Naive thymus-derived CD8-positive, alpha-beta T cell (primary cell): ENCODE measurements around the gene ANKRD6. TPM values are rescaled to one million over a fixed set of nuclear protein-coding genes. Genes with fewer than 3 reads are reported as not detected.

Source experiments
- ATAC-seq, 2 donors: fragments of 150-1000 bp; cut with Tn5 transposase in 1 of 2; sonication (Bioruptor Pico), chemical (Tn5 transposase) in 1 of 2; 1 replicate in 1 of 2; 2 replicates in 1 of 2; pipeline ENCODE4 v1.10.0; 2021; ENCODE audit warnings: mild to moderate bottlenecking in 2 of 2, moderate library complexity in 2 of 2
- POLR2A ChIA-PET: fragments of 350-600 bp; sonication (Branson Sonifier 250); formaldehyde crosslinking; loops from one replicate; lab custom pipeline; 2021; ENCODE audit warnings: antibody characterized with exemption; lab: Charles Lee
- DNase-seq, 10 donors: peaks; one replicate each; pipeline versions ENCODE4 v3.0.0 to v3.0.0-alpha.2; 2020 to 2022
- H3K27ac Mint-ChIP-seq, 10 donors: one replicate each; pipeline ENCODE4 v1.8.0; 2020 to 2022; ENCODE audit warnings: mild to moderate bottlenecking in 10 of 10, mixed read lengths in 10 of 10, moderate library complexity in 4 of 10, inconsistent platforms in 1 of 10
- H3K27me3 Mint-ChIP-seq, 5 donors: one replicate each; pipeline ENCODE4 v1.8.0; 2021 to 2022; ENCODE audit warnings: mixed read lengths in 5 of 5
- H3K36me3 Mint-ChIP-seq, 3 donors: one replicate each; pipeline ENCODE4 v1.8.0; 2020 to 2022; ENCODE audit warnings: mixed read lengths in 3 of 3, mild to moderate bottlenecking in 2 of 3, inconsistent platforms in 1 of 3
- H3K4me1 Mint-ChIP-seq, 4 donors: one replicate each; pipeline ENCODE4 v1.8.0; 2021 to 2022; ENCODE audit warnings: mixed read lengths in 4 of 4
- H3K4me3 Mint-ChIP-seq, 10 donors: one replicate each; pipeline ENCODE4 v1.8.0; 2020 to 2022; ENCODE audit warnings: mild to moderate bottlenecking in 10 of 10, mixed read lengths in 10 of 10, moderate library complexity in 6 of 10, inconsistent platforms in 1 of 10
- H3K9me3 Mint-ChIP-seq, 9 donors: one replicate each; pipeline ENCODE4 v1.8.0; 2020 to 2022; ENCODE audit warnings: mixed read lengths in 9 of 9, mild to moderate bottlenecking in 3 of 9, inconsistent platforms in 1 of 9, moderate library complexity in 1 of 9
- polyA plus RNA-seq, 3 donors: library from polyadenylated mRNA; unstranded; fragments of 300-500 nt; fragmentation: Illumina TruSeq; gene quantifications; one replicate each; pipeline ENCODE4 v1.2.3, GENCODE V29; 2021
- total RNA-seq, 8 experiments: library from RNA in 2 of 8; stranded (reverse) in 2 of 8; gene quantifications; one replicate each; pipeline ENCODE4 v1.2.3 and lab custom pipeline; 2021 to 2026

ANKRD6 gene
- total and polyA plus RNA-seq, 5 experiments from 2014 or later, result 2.1 to 5.8 (median 3.1) TPM

- POLR2A ChIA-PET, result no interaction called here
- Mint-ChIP-seq H3K9me3 (peaks cover 0 to 2% (median 0%) of the 10 kb centered on the region in 9 donors), H3K36me3 (no peaks in the 10 kb centered on the region), H3K27me3 (peaks cover 0 to 2% (median 0%) of the 10 kb centered on the region in 5 donors), H3K4me3 (no peak overlapping the region), H3K27ac (peak overlapping the region in 1 of 10 donors; percentile 16), H3K4me1 (no peaks in the 10 kb centered on the region)
- ATAC-seq (no peak), DNase-seq (no peak)
These were observed 130.9 kb downstream of the ANKRD6 start for GRCh38 chr6:89563866-89564265.

- no peaks in the 10 kb centered on the region for H3K9me3 Mint-ChIP-seq
- no peak for ATAC-seq
- POLR2A ChIA-PET, result no interaction called here
- H3K4me3 Mint-ChIP-seq, result no peak overlapping the region
- H3K4me1 Mint-ChIP-seq, result no peaks in the 10 kb centered on the region
- H3K36me3 Mint-ChIP-seq, result peaks cover 0 to 3% (median 0%) of the 10 kb centered on the region in 3 donors
- H3K27me3 Mint-ChIP-seq, result no peaks in the 10 kb centered on the region
- peak overlapping the region in 1 of 10 donors; percentile 10 for H3K27ac Mint-ChIP-seq
- no peak for DNase-seq
These were observed 131.9 kb downstream of the ANKRD6 start for GRCh38 chr6:89564752-89565427.

GRCh38 chr6:89566008-89566800, 133.3 kb downstream of the ANKRD6 start:
- Mint-ChIP-seq H3K4me3 (no peak overlapping the region), H3K27me3 (no peaks in the 10 kb centered on the region)
- POLR2A ChIA-PET, result interaction anchor here (0.6 kb wide), 1 partner anchor 12 kb away, joined by 5 read pairs; no protein-coding TSS in a partner anchor

GRCh38 chr6:89566930-89567629, 134.1 kb downstream of the ANKRD6 start:
- Mint-ChIP-seq H3K27me3 (no peaks in the 10 kb centered on the region), H3K27ac (no peak overlapping the region), H3K4me3 (no peak overlapping the region), H3K9me3 (no peaks in the 10 kb centered on the region), H3K36me3 (peaks cover 0 to 4% (median 0%) of the 10 kb centered on the region in 3 donors), H3K4me1 (no peaks in the 10 kb centered on the region)
- POLR2A ChIA-PET, result no interaction called here
- DNase-seq (no peak), ATAC-seq (no peak)

More at GRCh38 chr6:89566008-89566800, 133.3 kb downstream of the ANKRD6 start:
- DNase-seq, result no peak
- no peak for ATAC-seq
- Mint-ChIP-seq H3K36me3 (peaks cover 0 to 3% (median 0%) of the 10 kb centered on the region in 3 donors), H3K27ac (no peak overlapping the region), H3K9me3 (no peaks in the 10 kb centered on the region), H3K4me1 (no peaks in the 10 kb centered on the region)

- Mint-ChIP-seq H3K27ac (no peak overlapping the region), H3K9me3 (no peaks in the 10 kb centered on the region), H3K4me1 (no peaks in the 10 kb centered on the region), H3K27me3 (no peaks in the 10 kb centered on the region), H3K36me3 (peaks cover 0 to 4% (median 0%) of the 10 kb centered on the region in 3 donors), H3K4me3 (no peak overlapping the region)
- POLR2A ChIA-PET, result no interaction called here
- ATAC-seq (no peak), DNase-seq (no peak)
These were observed 134.9 kb downstream of the ANKRD6 start for GRCh38 chr6:89567630-89568390.

GRCh38 chr6:89574910-89575561, 142.1 kb downstream of the ANKRD6 start:
- Mint-ChIP-seq H3K9me3 (no peaks in the 10 kb centered on the region), H3K4me1 (peaks cover 0 to 3% (median 0%) of the 10 kb centered on the region in 4 donors), H3K27me3 (no peaks in the 10 kb centered on the region), H3K4me3 (no peak overlapping the region), H3K27ac (no peak overlapping the region), H3K36me3 (peaks cover 0 to 3% (median 0%) of the 10 kb centered on the region in 3 donors)
- no peak for DNase-seq
- POLR2A ChIA-PET, result no interaction called here
- ATAC-seq, result no peak

- no peak for ATAC-seq
- POLR2A ChIA-PET, result no interaction called here
- no peaks in the 10 kb centered on the region for H3K27me3 Mint-ChIP-seq
- H3K36me3 Mint-ChIP-seq, result peaks cover 0 to 3% (median 0%) of the 10 kb centered on the region in 3 donors
- H3K9me3 Mint-ChIP-seq, result no peaks in the 10 kb centered on the region
- H3K27ac Mint-ChIP-seq, result no peak overlapping the region
- H3K4me3 Mint-ChIP-seq, result no peak overlapping the region
- H3K4me1 Mint-ChIP-seq, result peaks cover 0 to 3% (median 0%) of the 10 kb centered on the region in 4 donors
- DNase-seq, result no peak
These were observed 142.6 kb downstream of the ANKRD6 start for GRCh38 chr6:89575562-89575960.

GRCh38 chr6:89580997-89581666, 148.2 kb downstream of the ANKRD6 start:
- Mint-ChIP-seq H3K4me1 (no peaks in the 10 kb centered on the region), H3K9me3 (no peaks in the 10 kb centered on the region), H3K36me3 (no peaks in the 10 kb centered on the region), H3K27me3 (no peaks in the 10 kb centered on the region), H3K4me3 (no peak overlapping the region), H3K27ac (no peak overlapping the region)
- ATAC-seq (no peak), DNase-seq (no peak)
- POLR2A ChIA-PET, result no interaction called here

- ATAC-seq, result no peak
- Mint-ChIP-seq H3K4me1 (no peaks in the 10 kb centered on the region), H3K9me3 (no peaks in the 10 kb centered on the region), H3K27ac (no peak overlapping the region), H3K27me3 (no peaks in the 10 kb centered on the region), H3K4me3 (no peak overlapping the region), H3K36me3 (no peaks in the 10 kb centered on the region)
- POLR2A ChIA-PET, result no interaction called here
- DNase-seq, result no peak
These were observed 148.7 kb downstream of the ANKRD6 start for GRCh38 chr6:89581689-89582088.

GRCh38 chr6:89582669-89583325, 149.8 kb downstream of the ANKRD6 start:
- Mint-ChIP-seq H3K36me3 (no peaks in the 10 kb centered on the region), H3K4me1 (no peaks in the 10 kb centered on the region), H3K9me3 (no peaks in the 10 kb centered on the region), H3K27me3 (no peaks in the 10 kb centered on the region), H3K27ac (no peak overlapping the region), H3K4me3 (no peak overlapping the region)
- POLR2A ChIA-PET, result no interaction called here
- no peak for DNase-seq
- ATAC-seq, result no peak

GRCh38 chr6:89583559-89583958, 150.6 kb downstream of the ANKRD6 start:
- H3K27ac Mint-ChIP-seq, result no peak overlapping the region

More at GRCh38 chr6:89583559-89583958, 150.6 kb downstream of the ANKRD6 start:
- H3K4me1 Mint-ChIP-seq, result no peaks in the 10 kb centered on the region
- POLR2A ChIA-PET, result no interaction called here
- DNase-seq (no peak), ATAC-seq (no peak)
- no peaks in the 10 kb centered on the region for H3K9me3 Mint-ChIP-seq
- no peak overlapping the region for H3K4me3 Mint-ChIP-seq
- no peaks in the 10 kb centered on the region for H3K27me3 Mint-ChIP-seq
- no peaks in the 10 kb centered on the region for H3K36me3 Mint-ChIP-seq
